MCF 10A (cell line): ENCODE data around the gene MAPKAP1. TPM values are rescaled to one million over a fixed set of nuclear protein-coding genes. Genes with fewer than 3 reads are reported as not detected.
"Not testable (repeated sequence)": the region's sequence is repeated elsewhere in the genome, so short reads cannot be mapped to it uniquely, and the experiment has no call there.

Experiments
- BruUV-seq: library from RNA; stranded (reverse); fragments of 400-500 nt; replicated peaks from 2 replicates; lab custom pipeline; 2021; lab: Mats Ljungman, UMichigan
- CTCF ChIA-PET: fragments of 300-600 bp; sonication (Branson Sonifier 250); formaldehyde crosslinking; extraction: SDS; loops from one replicate; lab custom pipeline; 2021; ENCODE audit warnings: antibody characterized with exemption, inconsistent platforms; lab: Yijun Ruan, JAX
- POLR2A ChIA-PET: fragments of 300-600, 350-650 bp; sonication (Branson Sonifier 250); formaldehyde crosslinking; extraction: SDS; loops from one replicate; lab custom pipeline; 2020; ENCODE audit warnings: antibody characterized with exemption, inconsistent platforms; lab: Yijun Ruan, JAX
- DNase-seq: peaks from one replicate; pipeline ENCODE4 v3.0.0-alpha.2; 2018; ENCODE audit not compliant: unreplicated experiment
- H3K27ac Mint-ChIP-seq: one replicate; pipeline ENCODE4 v1.8.0; 2022; ENCODE audit warnings: mild to moderate bottlenecking, low read depth, mixed read lengths; ENCODE audit not compliant: unreplicated experiment
- H3K27me3 Mint-ChIP-seq: one replicate; pipeline ENCODE4 v1.8.0; 2022; ENCODE audit warnings: mixed read lengths; ENCODE audit not compliant: insufficient read depth, unreplicated experiment
- H3K36me3 Mint-ChIP-seq: one replicate; pipeline ENCODE4 v1.8.0; 2022; ENCODE audit warnings: mild to moderate bottlenecking, moderate library complexity, mixed read lengths; ENCODE audit not compliant: insufficient read depth, unreplicated experiment
- H3K4me1 Mint-ChIP-seq: one replicate; pipeline ENCODE4 v1.8.0; 2022; ENCODE audit warnings: mixed read lengths; ENCODE audit not compliant: insufficient read depth, unreplicated experiment
- H3K4me3 Mint-ChIP-seq: one replicate; pipeline ENCODE4 v1.8.0; 2022; ENCODE audit warnings: mild to moderate bottlenecking, moderate library complexity, mixed read lengths; ENCODE audit not compliant: unreplicated experiment
- H3K9me3 Mint-ChIP-seq: one replicate; pipeline ENCODE4 v1.8.0; 2022; ENCODE audit warnings: mixed read lengths; ENCODE audit not compliant: unreplicated experiment
- CTCF ChIP-seq: fragments of 200-600 bp; IDR thresholded peaks from one replicate; pipeline ENCODE4 v1.8.0; 2022; ENCODE audit warnings: antibody characterized with exemption, mild to moderate bottlenecking; ENCODE audit not compliant: unreplicated experiment
- intact Hi-C: fragments of 100-400 bp; cut with micrococcal nuclease; formaldehyde crosslinking; loops from 2 replicates; pipeline ENCODE4 v1.14.1; 2022
- total RNA-seq: library from RNA; stranded (reverse); gene quantifications from 2 replicates; pipeline ENCODE4 v1.2.3, GENCODE V29; 2022

The MAPKAP1 gene
- total RNA-seq, 1 experiment from 2014 or later, result 74.9 TPM

- CTCF ChIA-PET, result interaction anchor here (0.6 to 1.0 kb wide), 3 partner anchors 10 to 177 kb away, joined by 3 read pairs; no protein-coding TSS in a partner anchor
These were observed 12.5 kb downstream of the MAPKAP1 start for GRCh38 chr9:125694478-125694877.

GRCh38 chr9:125693492-125693891 is 13.5 kb downstream of the MAPKAP1 start:
- H3K4me3 Mint-ChIP-seq, H3K27ac Mint-ChIP-seq, DNase-seq, POLR2A ChIA-PET, BruUV-seq, intact Hi-C loops, H3K9me3 Mint-ChIP-seq, H3K4me1 Mint-ChIP-seq, CTCF ChIA-PET, H3K27me3 Mint-ChIP-seq: not testable (repeated sequence)
- H3K36me3 Mint-ChIP-seq, result peaks cover 17% of the 10 kb centered on the region

More at GRCh38 chr9:125694478-125694877, 12.5 kb downstream of the MAPKAP1 start:
- peaks cover 13% of the 10 kb centered on the region for H3K36me3 Mint-ChIP-seq
- intact Hi-C loops, result no loop called here
- H3K27ac Mint-ChIP-seq, result no peak overlapping the region
- no peaks in the 10 kb centered on the region for H3K9me3 Mint-ChIP-seq
- no peak overlapping the region for H3K4me3 Mint-ChIP-seq
- POLR2A ChIA-PET, result interaction anchor here (0.7 to 2.7 kb wide), 2 partner anchors 12 to 766 kb away, joined by 3 to 12 read pairs; partner anchors contain the start of gene MAPKAP1
- no peak for DNase-seq
- no peaks in the 10 kb centered on the region for H3K27me3 Mint-ChIP-seq
- peaks cover 6% of the 10 kb centered on the region for H3K4me1 Mint-ChIP-seq
- TF ChIP-seq CTCF, result no peak
- no TSS peak for BruUV-seq

- ChIA-PET POLR2A (interaction anchor here (0.6 to 1.0 kb wide), 2 partner anchors 12 to 15 kb away, joined by 3 read pairs; partner anchors contain the start of gene MAPKAP1), CTCF (no interaction called here)
- peaks cover 17% of the 10 kb centered on the region for H3K36me3 Mint-ChIP-seq
- BruUV-seq, result no TSS peak
- no peak overlapping the region for H3K27ac Mint-ChIP-seq
- H3K9me3 Mint-ChIP-seq, result no peaks in the 10 kb centered on the region
- no peak overlapping the region for H3K4me3 Mint-ChIP-seq
- peaks cover 6% of the 10 kb centered on the region for H3K4me1 Mint-ChIP-seq
- H3K27me3 Mint-ChIP-seq, result no peaks in the 10 kb centered on the region
- intact Hi-C loops, result no loop called here
- no peak for DNase-seq
- no peak for TF ChIP-seq CTCF
These were observed 15.1 kb downstream of the MAPKAP1 start for GRCh38 chr9:125691869-125692268.

GRCh38 chr9:125690679-125691078 is 16.3 kb downstream of the MAPKAP1 start:
- TF ChIP-seq CTCF, result no peak
- intact Hi-C loops, result no loop called here
- POLR2A ChIA-PET, result interaction anchor here (0.7 kb wide), 1 partner anchor 229 kb away, joined by 3 read pairs; no protein-coding TSS in a partner anchor
- Mint-ChIP-seq H3K9me3 (no peaks in the 10 kb centered on the region), H3K36me3 (peaks cover 15% of the 10 kb centered on the region), H3K4me1 (peaks cover 6% of the 10 kb centered on the region), H3K4me3 (no peak overlapping the region), H3K27ac (no peak overlapping the region), H3K27me3 (no peaks in the 10 kb centered on the region)
- DNase-seq, result no peak
- no TSS peak for BruUV-seq
- CTCF ChIA-PET, result no interaction called here
